NCI-H187 (cell line): ENCODE data around the gene ZNF892.
A peak's percentile ranks its signal among the peaks of the same experiment; 100 is the strongest.
"Not testable (repeated sequence)": the region's sequence is repeated elsewhere in the genome, so short reads cannot be mapped to it uniquely, and the experiment has no call there.

ENCODE experiments used
- DNase-seq, 2 experiments: peaks; one replicate each; lab custom pipeline; 2025; lab: John Stamatoyannopoulos, UW

The ZNF892 gene

GRCh38 chr2:95225658-95226057, 18.3 kb downstream of the ZNF892 start:
- DNase-seq, result no peak

GRCh38 chr2:95231723-95232122, 24.4 kb downstream of the ZNF892 start:
- DNase-seq, result peak in 1 of 2 experiments; percentile 9

- DNase-seq, result no peak
These were observed 24.9 kb downstream of the ZNF892 start for GRCh38 chr2:95232232-95232631.

GRCh38 chr2:95234286-95234785, 27.0 kb downstream of the ZNF892 start:
- no peak for DNase-seq

GRCh38 chr2:95234816-95235215, 27.5 kb downstream of the ZNF892 start:
- no peak for DNase-seq

- DNase-seq, result no peak
These were observed 30.8 kb downstream of the ZNF892 start for GRCh38 chr2:95238131-95238530.

- DNase-seq, result no peak
These were observed 32.8 kb downstream of the ZNF892 start for GRCh38 chr2:95240091-95240490.

GRCh38 chr2:95240556-95240955, 33.2 kb downstream of the ZNF892 start:
- no peak for DNase-seq

- not testable (repeated sequence) for DNase-seq
These were observed 34.8 kb downstream of the ZNF892 start for GRCh38 chr2:95242084-95242483.
